ENCODE measurements around the gene SLC38A5. TPM values are rescaled to one million over a fixed set of nuclear protein-coding genes. Genes with fewer than 3 reads are reported as not detected.

The SLC38A5 gene
- total RNA-seq, 1 donor from 2014 or later, result 15.9 TPM

GRCh38 chrX:48491809-48492208 is 21.7 kb upstream of the SLC38A5 start:
- no peak overlapping the region for H3K27ac ChIP-seq
- H3K4me1 ChIP-seq, result no peaks in the 10 kb centered on the region
- no peaks in the 10 kb centered on the region for H3K27me3 ChIP-seq (ENCODE audit: low read depth)
- TF ChIP-seq CTCF (IDR thresholded peaks at IDR 0.05), result no peak
- H3K9me3 ChIP-seq, result no peaks in the 10 kb centered on the region
- H3K4me3 ChIP-seq, result no peak overlapping the region
- no peak for DNase-seq
- intact Hi-C loops (cut with DNase I), result no loop called here
- ATAC-seq, result no peak
- H3K36me3 ChIP-seq, result no peaks in the 10 kb centered on the region

GRCh38 chrX:48490661-48491060 is 20.6 kb upstream of the SLC38A5 start:
- DNase-seq, result no peak
- intact Hi-C loops (cut with DNase I), result no loop called here

GRCh38 chrX:48489892-48490291 is 19.8 kb upstream of the SLC38A5 start:
- DNase-seq (no peak), ATAC-seq (no peak)
- H3K27me3 ChIP-seq (ENCODE audit: low read depth), result no peaks in the 10 kb centered on the region
- H3K4me3 ChIP-seq, result no peak overlapping the region
- TF ChIP-seq CTCF (IDR thresholded peaks at IDR 0.05), result no peak
- no peaks in the 10 kb centered on the region for H3K9me3 ChIP-seq
- no peaks in the 10 kb centered on the region for H3K4me1 ChIP-seq
- no peaks in the 10 kb centered on the region for H3K36me3 ChIP-seq
- no peak overlapping the region for H3K27ac ChIP-seq
- intact Hi-C loops (cut with DNase I), result no loop called here

More at GRCh38 chrX:48490661-48491060, 20.6 kb upstream of the SLC38A5 start:
- TF ChIP-seq CTCF (IDR thresholded peaks at IDR 0.05), result no peak
- Histone ChIP-seq H3K36me3 (no peaks in the 10 kb centered on the region), H3K4me3 (no peak overlapping the region), H3K27ac (no peak overlapping the region), H3K9me3 (no peaks in the 10 kb centered on the region), H3K4me1 (no peaks in the 10 kb centered on the region), H3K27me3 (ENCODE audit: low read depth) (no peaks in the 10 kb centered on the region)
- ATAC-seq, result no peak

GRCh38 chrX:48489296-48489695 is 19.2 kb upstream of the SLC38A5 start:
- ATAC-seq, result no peak
- Histone ChIP-seq H3K4me3 (no peak overlapping the region), H3K27ac (no peak overlapping the region), H3K36me3 (peaks cover 4% of the 10 kb centered on the region), H3K27me3 (ENCODE audit: low read depth) (no peaks in the 10 kb centered on the region), H3K9me3 (no peaks in the 10 kb centered on the region), H3K4me1 (no peaks in the 10 kb centered on the region)
- DNase-seq, result no peak
- intact Hi-C loops (cut with DNase I), result no loop called here
- no peak for TF ChIP-seq CTCF (IDR thresholded peaks at IDR 0.05)

- intact Hi-C loops (cut with DNase I), result no loop called here
- no peak for TF ChIP-seq CTCF (IDR thresholded peaks at IDR 0.05)
- Histone ChIP-seq H3K27me3 (ENCODE audit: low read depth) (no peaks in the 10 kb centered on the region), H3K9me3 (no peaks in the 10 kb centered on the region), H3K27ac (no peak overlapping the region), H3K4me1 (no peaks in the 10 kb centered on the region), H3K4me3 (no peak overlapping the region), H3K36me3 (peaks cover 16% of the 10 kb centered on the region)
- no peak for DNase-seq
- no peak for ATAC-seq
Measured at GRCh38 chrX:48488034-48488433, 18.0 kb upstream of the SLC38A5 start.

GRCh38 chrX:48487362-48487798 is 17.3 kb upstream of the SLC38A5 start:
- H3K36me3 ChIP-seq, result peaks cover 22% of the 10 kb centered on the region
- no peaks in the 10 kb centered on the region for H3K27me3 ChIP-seq (ENCODE audit: low read depth)
- H3K4me3 ChIP-seq, result no peak overlapping the region
- TF ChIP-seq CTCF (IDR thresholded peaks at IDR 0.05), result no peak
- intact Hi-C loops (cut with DNase I), result no loop called here
- DNase-seq (no peak), ATAC-seq (peak; percentile 41 to 90)
- H3K27ac ChIP-seq, result no peak overlapping the region
- H3K9me3 ChIP-seq, result no peaks in the 10 kb centered on the region
- no peaks in the 10 kb centered on the region for H3K4me1 ChIP-seq
